ENCODE results near the gene NT5C1B. TPM values are rescaled to one million over a fixed set of nuclear protein-coding genes. Genes with fewer than 3 reads are reported as not detected.

NT5C1B gene
- total RNA-seq, 1 donor from 2014 or later: not detected

DNA sequence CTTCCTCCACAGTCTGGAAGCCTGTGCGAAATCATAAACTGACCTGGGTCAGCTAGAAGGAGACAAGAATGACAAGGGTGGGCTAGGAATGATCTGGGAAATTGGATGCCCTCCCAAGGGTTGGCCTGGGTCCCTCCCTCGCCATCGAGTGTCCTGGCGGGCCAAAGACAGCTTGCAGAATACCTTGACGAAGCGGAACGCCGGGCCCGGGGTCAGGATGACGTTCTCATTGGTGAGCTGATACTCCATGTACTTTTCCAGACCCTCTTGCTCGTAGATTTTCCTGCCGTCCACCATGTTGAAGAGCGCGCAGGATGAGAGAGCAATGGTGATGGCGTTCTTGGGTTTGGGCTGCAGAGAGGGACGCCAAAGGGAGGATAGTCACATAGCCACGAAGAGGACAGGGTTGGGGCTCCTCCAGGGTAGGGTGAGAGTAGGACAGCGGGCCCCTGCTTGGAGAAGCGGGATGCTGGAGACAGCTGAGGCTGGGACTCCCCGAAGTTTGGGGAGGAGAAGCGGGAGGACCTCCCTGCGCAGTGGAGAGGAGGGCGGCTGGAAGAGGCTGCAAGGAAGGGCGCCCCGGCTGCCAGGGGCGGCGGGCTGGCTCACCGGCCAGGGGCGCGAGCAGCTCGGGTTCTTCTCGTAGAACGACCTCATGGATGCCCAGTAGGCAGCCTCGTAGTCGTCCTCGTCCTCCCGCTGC, 5.3 kb downstream of the NT5C1B start:
- DNase-seq (ENCODE audit: low spot score): no peak
- H2AFZ ChIP-seq (replicated peaks): no peak overlapping the region
- H3K27me3 ChIP-seq: no peaks in the 10 kb centered on the region
- no peak for TF ChIP-seq EZH2 (IDR thresholded peaks at IDR 0.05)
- TF ChIP-seq, protein P1, sequence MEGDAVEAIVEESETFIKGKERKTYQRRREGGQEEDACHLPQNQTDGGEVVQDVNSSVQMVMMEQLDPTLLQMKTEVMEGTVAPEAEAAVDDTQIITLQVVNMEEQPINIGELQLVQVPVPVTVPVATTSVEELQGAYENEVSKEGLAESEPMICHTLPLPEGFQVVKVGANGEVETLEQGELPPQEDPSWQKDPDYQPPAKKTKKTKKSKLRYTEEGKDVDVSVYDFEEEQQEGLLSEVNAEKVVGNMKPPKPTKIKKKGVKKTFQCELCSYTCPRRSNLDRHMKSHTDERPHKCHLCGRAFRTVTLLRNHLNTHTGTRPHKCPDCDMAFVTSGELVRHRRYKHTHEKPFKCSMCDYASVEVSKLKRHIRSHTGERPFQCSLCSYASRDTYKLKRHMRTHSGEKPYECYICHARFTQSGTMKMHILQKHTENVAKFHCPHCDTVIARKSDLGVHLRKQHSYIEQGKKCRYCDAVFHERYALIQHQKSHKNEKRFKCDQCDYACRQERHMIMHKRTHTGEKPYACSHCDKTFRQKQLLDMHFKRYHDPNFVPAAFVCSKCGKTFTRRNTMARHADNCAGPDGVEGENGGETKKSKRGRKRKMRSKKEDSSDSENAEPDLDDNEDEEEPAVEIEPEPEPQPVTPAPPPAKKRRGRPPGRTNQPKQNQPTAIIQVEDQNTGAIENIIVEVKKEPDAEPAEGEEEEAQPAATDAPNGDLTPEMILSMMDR (IDR thresholded peaks at IDR 0.05): no peak
- Mint-ChIP-seq H3K36me3 (no peaks in the 10 kb centered on the region), H3K4me3 (no peak overlapping the region), H3K27me3 (ENCODE audit: insufficient read depth, low read depth) (no peaks in the 10 kb centered on the region), H3K27ac (no peak overlapping the region), H3K4me1 (no peaks in the 10 kb centered on the region), H3K9me3 (peaks cover 12% of the 10 kb centered on the region)
- H3F3A ChIP-seq (ENCODE audit: low read depth): no peaks in the 10 kb centered on the region
- H3K4me1 ChIP-seq: no peaks in the 10 kb centered on the region
- no peaks in the 10 kb centered on the region for H3K9me3 ChIP-seq (ENCODE audit: low read depth)
- no peaks in the 10 kb centered on the region for H3K79me2 ChIP-seq (ENCODE audit: low read depth)
- H3K36me3 ChIP-seq: no peaks in the 10 kb centered on the region
- H3K9ac ChIP-seq: no peak overlapping the region
- no peak overlapping the region for H3K27ac ChIP-seq
- H3K4me3 ChIP-seq: no peak overlapping the region
- H3K4me2 ChIP-seq: no peak overlapping the region
- no peaks in the 10 kb centered on the region for H4K20me1 ChIP-seq (ENCODE audit: low read depth)

DNA sequence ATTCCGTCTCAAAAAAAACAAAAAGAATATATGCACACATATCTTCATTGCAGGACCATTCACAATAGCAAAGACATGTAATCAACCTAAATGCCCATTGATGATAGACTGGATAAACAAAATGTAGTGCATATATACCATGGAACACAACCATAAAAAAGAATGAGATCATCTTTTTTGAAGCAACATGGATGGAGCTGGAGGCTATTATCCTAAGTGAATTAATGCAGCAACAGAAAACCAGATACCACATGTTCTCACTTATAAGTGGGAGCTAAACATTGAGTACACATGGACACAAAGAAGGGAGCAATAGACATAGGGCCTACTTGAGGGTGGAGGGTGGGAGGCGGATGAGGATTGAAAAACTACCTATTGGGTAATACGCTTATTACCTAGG, 8.8 kb downstream of the NT5C1B start:
- no peaks in the 10 kb centered on the region for H3K4me1 Mint-ChIP-seq
- no peak for DNase-seq (ENCODE audit: low spot score)
- no peaks in the 10 kb centered on the region for H3K79me2 ChIP-seq (ENCODE audit: low read depth)
- H3K9me3 ChIP-seq (ENCODE audit: low read depth): no peaks in the 10 kb centered on the region
- no peaks in the 10 kb centered on the region for H3K36me3 Mint-ChIP-seq
- no peak overlapping the region for H3K27ac Mint-ChIP-seq
- no peak overlapping the region for H3K4me3 Mint-ChIP-seq
- no peak overlapping the region for H3K4me3 ChIP-seq
- H4K20me1 ChIP-seq (ENCODE audit: low read depth): no peaks in the 10 kb centered on the region
- no peak overlapping the region for H3K4me2 ChIP-seq
- no peaks in the 10 kb centered on the region for H3F3A ChIP-seq (ENCODE audit: low read depth)
- H3K9ac ChIP-seq: no peak overlapping the region
- no peaks in the 10 kb centered on the region for H3K36me3 ChIP-seq
- no peak overlapping the region for H2AFZ ChIP-seq (replicated peaks)
- no peaks in the 10 kb centered on the region for H3K27me3 ChIP-seq
- peaks cover 9% of the 10 kb centered on the region for H3K9me3 Mint-ChIP-seq
- no peak overlapping the region for H3K27ac ChIP-seq
- TF ChIP-seq EZH2 (IDR thresholded peaks at IDR 0.05) (no peak), EZH2phosphoT487 (IDR thresholded peaks at IDR 0.05) (no peak)
- TF ChIP-seq, protein P1 (IDR thresholded peaks at IDR 0.05): no peak
- H3K27me3 Mint-ChIP-seq (ENCODE audit: insufficient read depth, low read depth): no peaks in the 10 kb centered on the region
- no peaks in the 10 kb centered on the region for H3K4me1 ChIP-seq

DNA sequence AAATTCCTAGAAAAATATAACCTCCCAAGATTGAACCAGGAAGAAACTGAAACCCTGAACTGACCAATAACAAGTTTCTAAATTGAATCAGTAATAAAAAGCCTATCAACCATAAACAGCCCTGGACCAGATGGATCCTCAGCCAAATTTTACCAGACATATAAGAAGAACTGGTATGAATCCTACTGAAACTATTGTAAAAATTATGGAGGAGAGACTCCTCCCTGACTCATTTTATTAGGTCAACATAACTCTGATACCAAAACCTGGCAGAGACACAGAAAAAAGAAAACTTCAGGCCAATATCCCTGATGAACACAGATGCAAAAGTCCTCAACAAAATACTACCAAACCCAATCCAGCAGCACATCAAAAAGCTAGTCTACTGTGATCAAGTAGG, 11.3 kb downstream of the NT5C1B start:
- H3F3A ChIP-seq (ENCODE audit: low read depth): no peaks in the 10 kb centered on the region
- no peaks in the 10 kb centered on the region for H3K36me3 Mint-ChIP-seq
- no peaks in the 10 kb centered on the region for H3K27me3 Mint-ChIP-seq (ENCODE audit: insufficient read depth, low read depth)
- no peaks in the 10 kb centered on the region for H4K20me1 ChIP-seq (ENCODE audit: low read depth)
- H3K27ac Mint-ChIP-seq: no peak overlapping the region
- no peaks in the 10 kb centered on the region for H3K4me1 Mint-ChIP-seq
- H3K4me3 Mint-ChIP-seq: no peak overlapping the region
- H3K4me2 ChIP-seq: no peak overlapping the region
- H2AFZ ChIP-seq (replicated peaks): no peak overlapping the region
- H3K27me3 ChIP-seq: no peaks in the 10 kb centered on the region
- peaks cover 3% of the 10 kb centered on the region for H3K9me3 Mint-ChIP-seq
- H3K4me1 ChIP-seq: no peaks in the 10 kb centered on the region
- TF ChIP-seq EZH2phosphoT487 (IDR thresholded peaks at IDR 0.05) (no peak), EZH2 (IDR thresholded peaks at IDR 0.05) (no peak)
- TF ChIP-seq, protein P1 (IDR thresholded peaks at IDR 0.05): no peak
- no peaks in the 10 kb centered on the region for H3K79me2 ChIP-seq (ENCODE audit: low read depth)
- H3K9me3 ChIP-seq (ENCODE audit: low read depth): no peaks in the 10 kb centered on the region
- no peak overlapping the region for H3K27ac ChIP-seq
- no peaks in the 10 kb centered on the region for H3K36me3 ChIP-seq
- DNase-seq (ENCODE audit: low spot score): no peak
- no peak overlapping the region for H3K9ac ChIP-seq
- H3K4me3 ChIP-seq: no peak overlapping the region
